GM23248 (cell line): ENCODE results near the gene ADAMTS18. TPM values are rescaled to one million over a fixed set of nuclear protein-coding genes. Genes with fewer than 3 reads are reported as not detected.

Experiments used
- DNase-seq: peaks from one replicate; pipeline ENCODE4 v3.0.0-alpha.2; 2015
- H2AFZ ChIP-seq: fragments of 200-600 bp; sonication (generic); 2 replicates; pipeline ENCODE4 v1.6.1; 2016; ENCODE audit warnings: antibody characterized with exemption
- H3F3A ChIP-seq: fragments of 200-600 bp; sonication (generic); 2 replicates; pipeline ENCODE4 v1.6.1; 2016; ENCODE audit warnings: mild to moderate bottlenecking, antibody characterized with exemption, mixed run types; ENCODE audit not compliant: insufficient read depth
- H3K27ac ChIP-seq: fragments of 200-600 bp; sonication (generic); 2 replicates; pipeline ENCODE4 v1.5.1; 2016; ENCODE audit warnings: mild to moderate bottlenecking
- H3K27me3 ChIP-seq: fragments of 200-600 bp; sonication (generic); replicated peaks from 2 replicates; pipeline ENCODE4 v1.6.1; 2016; ENCODE audit warnings: mild to moderate bottlenecking; ENCODE audit not compliant: insufficient read depth
- H3K36me3 ChIP-seq: fragments of 200-600 bp; sonication (generic); 2 replicates; pipeline ENCODE4 v1.6.1; 2016; ENCODE audit warnings: low read depth, mild to moderate bottlenecking
- H3K4me1 ChIP-seq: fragments of 200-600 bp; sonication (generic); 2 replicates; pipeline ENCODE4 v1.6.1; 2016; ENCODE audit warnings: mild to moderate bottlenecking; ENCODE audit not compliant: insufficient read depth
- H3K4me2 ChIP-seq: fragments of 200-600 bp; sonication (generic); one replicate; pipeline ENCODE4 v1.6.1; 2016; ENCODE audit warnings: mild to moderate bottlenecking; ENCODE audit not compliant: unreplicated experiment
- H3K4me3 ChIP-seq: fragments of 200-600 bp; sonication (generic); 2 replicates; pipeline ENCODE4 v1.5.1; 2016; ENCODE audit warnings: mild to moderate bottlenecking
- H3K79me2 ChIP-seq: fragments of 200-600 bp; sonication (generic); 2 replicates; pipeline ENCODE4 v1.6.1; 2016; ENCODE audit warnings: mild to moderate bottlenecking; ENCODE audit not compliant: insufficient read depth
- H3K9ac ChIP-seq: fragments of 200-600 bp; sonication (generic); 2 replicates; pipeline ENCODE4 v1.6.1; 2016; ENCODE audit warnings: mild to moderate bottlenecking
- H3K9me2 ChIP-seq: fragments of 200-600 bp; sonication (generic); 2 replicates; pipeline ENCODE4 v1.6.1; 2016; ENCODE audit warnings: mixed run types, mild to moderate bottlenecking, moderate library complexity; ENCODE audit not compliant: insufficient read depth
- H3K9me3 ChIP-seq: fragments of 200-600 bp; sonication (generic); one replicate; pipeline ENCODE4 v1.6.1; 2017; ENCODE audit warnings: low read depth
- H4K20me1 ChIP-seq: fragments of 200-600 bp; sonication (generic); 2 replicates; pipeline ENCODE4 v1.6.0; 2016; ENCODE audit not compliant: insufficient read depth
- EZH2 ChIP-seq: fragments of 200-600 bp; sonication (generic); IDR thresholded peaks from 2 replicates; pipeline ENCODE4 v1.6.1; 2018; ENCODE audit warnings: antibody characterized with exemption, mild to moderate bottlenecking; ENCODE audit not compliant: insufficient read depth, poor library complexity, severe bottlenecking
- EZH2phosphoT487 ChIP-seq: fragments of 200-600 bp; sonication (generic); IDR thresholded peaks from 2 replicates; pipeline ENCODE4 v1.6.1; 2018; ENCODE audit warnings: antibody characterized with exemption, moderate library complexity, mild to moderate bottlenecking, low read depth; ENCODE audit not compliant: insufficient read depth
- WGBS, 2 experiments: methylation state at CpG; one replicate each; pipeline ENCODE4 v1.1.6; 2015 to 2017; ENCODE audit warnings: low lambda C conversion rate in 2 of 2, low coverage in 1 of 2; ENCODE audit errors: missing lambda C conversion rate in 2 of 2; 5-methylcytosine and 5-hydroxymethylcytosine counted together
- in situ Hi-C: fragments of 300-500 bp; cut with MboI; formaldehyde crosslinking; loops from 2 replicates; pipeline ENCODE4 v1.15.0; 2020
- polyA plus RNA-seq: library from polyadenylated mRNA; unstranded; fragments of >200 nt; fragmentation: Nextera tagmentation; extraction: Ambion mirVana; gene quantifications from 2 replicates; pipeline ENCODE4 v1.2.1, GENCODE V29; 2016
- total RNA-seq: library from RNA; depleted of rRNA; stranded (reverse); fragments of >200 nt; shearing (Covaris generic); gene quantifications from 2 replicates; pipeline ENCODE4 v1.2.3, GENCODE V29; 2014

ADAMTS18 gene
- total and polyA plus RNA-seq, 2 experiments from 2014 or later, result not detected

- in situ Hi-C loops, result no loop called here
- no peak overlapping the region for H3K4me2 ChIP-seq
- no peaks in the 10 kb centered on the region for H3K9me3 ChIP-seq
- H4K20me1 ChIP-seq, result no peaks in the 10 kb centered on the region
- H3F3A ChIP-seq, result peaks cover 32% of the 10 kb centered on the region
- H3K9ac ChIP-seq, result no peak overlapping the region
- TF ChIP-seq EZH2, result no peak
- TF ChIP-seq EZH2phosphoT487, result no peak
- H3K4me1 ChIP-seq, result peaks cover 25% of the 10 kb centered on the region
- H2AFZ ChIP-seq, result no peak overlapping the region
- no peak overlapping the region for H3K4me3 ChIP-seq
- peaks cover 22% of the 10 kb centered on the region for H3K27me3 ChIP-seq
- no peaks in the 10 kb centered on the region for H3K79me2 ChIP-seq
- peak; percentile 83 for DNase-seq
- no peak overlapping the region for H3K27ac ChIP-seq
- H3K9me2 ChIP-seq, result no peaks in the 10 kb centered on the region
- no peaks in the 10 kb centered on the region for H3K36me3 ChIP-seq
- WGBS, 2 experiments, result 56 to 65% methylated on average over 10 of the region's 10 CpGs
Observed at GRCh38 chr16:77290451-77291115, 144.3 kb downstream of the ADAMTS18 start.

DNA sequence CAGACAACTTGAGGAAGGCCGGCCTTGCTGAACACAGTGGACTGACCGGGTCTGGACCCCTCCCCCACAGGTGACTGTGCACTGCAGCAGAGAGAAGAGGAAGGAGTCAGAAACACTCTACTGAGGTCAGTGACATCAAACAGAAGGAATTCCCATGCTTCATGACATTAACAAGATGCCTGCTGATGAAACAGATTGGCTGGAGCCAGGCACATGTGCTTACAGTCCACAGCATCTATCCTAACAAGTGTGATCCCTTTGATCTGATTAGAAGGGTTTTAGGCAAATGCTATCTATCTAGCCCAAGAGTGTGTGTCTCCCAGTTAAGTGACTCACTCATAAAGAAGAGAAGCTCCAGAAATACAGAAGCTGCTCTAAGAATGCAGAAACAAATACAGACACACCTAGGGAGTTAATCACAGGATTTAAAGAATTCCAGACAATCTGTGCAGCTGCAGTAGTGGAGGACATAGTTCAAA lies 145.5 kb downstream of the ADAMTS18 start:
- no peak overlapping the region; the same call in 1 of the 2 replicates for H3K27ac ChIP-seq
- peaks cover 12% of the 10 kb centered on the region for H3K27me3 ChIP-seq
- in situ Hi-C loops, result no loop called here
- no peak overlapping the region for H3K9ac ChIP-seq
- H3K4me3 ChIP-seq, result no peak overlapping the region
- no peaks in the 10 kb centered on the region for H3K36me3 ChIP-seq
- peak overlapping the region; percentile 40 for H3K4me2 ChIP-seq
- H4K20me1 ChIP-seq, result no peaks in the 10 kb centered on the region
- H3K79me2 ChIP-seq, result no peaks in the 10 kb centered on the region
- H3K9me3 ChIP-seq, result no peaks in the 10 kb centered on the region
- 37 to 48% methylated on average over 2 of the region's 2 CpGs for WGBS, 2 experiments
- TF ChIP-seq EZH2 (no peak), EZH2phosphoT487 (no peak)
- peaks cover 25% of the 10 kb centered on the region for H3K4me1 ChIP-seq
- H3F3A ChIP-seq, result peaks cover 32% of the 10 kb centered on the region
- no peak overlapping the region for H2AFZ ChIP-seq
- DNase-seq, result peak; percentile 81
- no peaks in the 10 kb centered on the region for H3K9me2 ChIP-seq

GRCh38 chr16:77288222-77288621 lies 146.6 kb downstream of the ADAMTS18 start:
- Histone ChIP-seq H3K79me2 (no peaks in the 10 kb centered on the region), H3K27ac (peak overlapping the region; percentile 68), H3K9me2 (no peaks in the 10 kb centered on the region), H3K4me2 (peak overlapping the region; percentile 40), H3K9ac (0 out of 2 replicates have a peak overlapping the region, but pooled peaks have one; percentile 7), H3K4me1 (peaks cover 25% of the 10 kb centered on the region), H3K9me3 (no peaks in the 10 kb centered on the region), H2AFZ (no peak overlapping the region), H4K20me1 (no peaks in the 10 kb centered on the region), H3K4me3 (no peak overlapping the region), H3K27me3 (peaks cover under 1% of the 10 kb centered on the region), H3F3A (peaks cover 32% of the 10 kb centered on the region), H3K36me3 (no peaks in the 10 kb centered on the region)
- in situ Hi-C loops, result no loop called here
- WGBS, 2 experiments, result 0 to 1% methylated on average over 3 of the region's 3 CpGs
- DNase-seq, result peak; percentile 97
- no peak for TF ChIP-seq EZH2
- 0 out of 2 replicates have a peak, but pooled peaks have one; percentile 58 for TF ChIP-seq EZH2phosphoT487

DNA sequence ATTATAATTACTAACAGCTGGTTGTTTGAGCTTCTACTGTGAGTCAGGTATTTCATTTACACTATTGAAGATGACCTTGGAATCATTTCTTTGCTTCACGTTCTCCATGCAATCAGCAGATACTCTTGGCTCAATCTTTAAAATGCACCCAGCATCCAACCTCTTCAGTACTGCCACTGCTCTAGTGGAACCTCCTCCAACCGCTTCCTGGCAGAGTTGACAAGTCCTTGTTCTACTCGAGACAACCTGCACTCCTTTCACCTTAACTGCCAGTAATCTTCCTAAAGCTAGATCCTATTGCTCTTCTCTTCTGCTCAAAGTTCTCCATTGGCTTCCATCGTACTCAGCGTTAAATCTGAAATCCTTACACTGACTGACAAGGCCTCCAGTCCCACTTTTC lies 149.2 kb downstream of the ADAMTS18 start:
- H3K4me3 ChIP-seq, result no peak overlapping the region
- no peaks in the 10 kb centered on the region for H3K36me3 ChIP-seq
- no peak overlapping the region for H3K4me2 ChIP-seq
- no peak overlapping the region for H3K9ac ChIP-seq
- no peaks in the 10 kb centered on the region for H3K9me3 ChIP-seq
- TF ChIP-seq EZH2 (no peak), EZH2phosphoT487 (no peak)
- peaks cover 30% of the 10 kb centered on the region for H3F3A ChIP-seq
- DNase-seq, result no peak
- no peaks in the 10 kb centered on the region for H4K20me1 ChIP-seq
- in situ Hi-C loops, result no loop called here
- H3K9me2 ChIP-seq, result no peaks in the 10 kb centered on the region
- peaks cover 25% of the 10 kb centered on the region for H3K4me1 ChIP-seq
- H3K79me2 ChIP-seq, result no peaks in the 10 kb centered on the region
- H3K27ac ChIP-seq, result no peak overlapping the region
- WGBS, 2 experiments, result 89 to 93% methylated on average over 5 of the region's 5 CpGs
- peaks cover 5% of the 10 kb centered on the region; the same call in 1 of the 2 replicates for H3K27me3 ChIP-seq
- H2AFZ ChIP-seq, result no peak overlapping the region
